GM23248 (cell line): Measurements from ENCODE around the gene LRIG3. TPM values are rescaled to one million over a fixed set of nuclear protein-coding genes. Genes with fewer than 3 reads are reported as not detected.

Source experiments
- DNase-seq: peaks from one replicate; pipeline ENCODE4 v3.0.0-alpha.2; 2015
- H2AFZ ChIP-seq: fragments of 200-600 bp; sonication (generic); 2 replicates; pipeline ENCODE4 v1.6.1; 2016; ENCODE audit warnings: antibody characterized with exemption
- H3F3A ChIP-seq: fragments of 200-600 bp; sonication (generic); 2 replicates; pipeline ENCODE4 v1.6.1; 2016; ENCODE audit warnings: mild to moderate bottlenecking, antibody characterized with exemption, mixed run types; ENCODE audit not compliant: insufficient read depth
- H3K27ac ChIP-seq: fragments of 200-600 bp; sonication (generic); 2 replicates; pipeline ENCODE4 v1.5.1; 2016; ENCODE audit warnings: mild to moderate bottlenecking
- H3K27me3 ChIP-seq: fragments of 200-600 bp; sonication (generic); replicated peaks from 2 replicates; pipeline ENCODE4 v1.6.1; 2016; ENCODE audit warnings: mild to moderate bottlenecking; ENCODE audit not compliant: insufficient read depth
- H3K36me3 ChIP-seq: fragments of 200-600 bp; sonication (generic); 2 replicates; pipeline ENCODE4 v1.6.1; 2016; ENCODE audit warnings: low read depth, mild to moderate bottlenecking
- H3K4me1 ChIP-seq: fragments of 200-600 bp; sonication (generic); 2 replicates; pipeline ENCODE4 v1.6.1; 2016; ENCODE audit warnings: mild to moderate bottlenecking; ENCODE audit not compliant: insufficient read depth
- H3K4me2 ChIP-seq: fragments of 200-600 bp; sonication (generic); one replicate; pipeline ENCODE4 v1.6.1; 2016; ENCODE audit warnings: mild to moderate bottlenecking; ENCODE audit not compliant: unreplicated experiment
- H3K4me3 ChIP-seq: fragments of 200-600 bp; sonication (generic); 2 replicates; pipeline ENCODE4 v1.5.1; 2016; ENCODE audit warnings: mild to moderate bottlenecking
- H3K79me2 ChIP-seq: fragments of 200-600 bp; sonication (generic); 2 replicates; pipeline ENCODE4 v1.6.1; 2016; ENCODE audit warnings: mild to moderate bottlenecking; ENCODE audit not compliant: insufficient read depth
- H3K9ac ChIP-seq: fragments of 200-600 bp; sonication (generic); 2 replicates; pipeline ENCODE4 v1.6.1; 2016; ENCODE audit warnings: mild to moderate bottlenecking
- H3K9me2 ChIP-seq: fragments of 200-600 bp; sonication (generic); 2 replicates; pipeline ENCODE4 v1.6.1; 2016; ENCODE audit warnings: mixed run types, mild to moderate bottlenecking, moderate library complexity; ENCODE audit not compliant: insufficient read depth
- H3K9me3 ChIP-seq: fragments of 200-600 bp; sonication (generic); one replicate; pipeline ENCODE4 v1.6.1; 2017; ENCODE audit warnings: low read depth
- H4K20me1 ChIP-seq: fragments of 200-600 bp; sonication (generic); 2 replicates; pipeline ENCODE4 v1.6.0; 2016; ENCODE audit not compliant: insufficient read depth
- EZH2 ChIP-seq: fragments of 200-600 bp; sonication (generic); IDR thresholded peaks from 2 replicates; pipeline ENCODE4 v1.6.1; 2018; ENCODE audit warnings: antibody characterized with exemption, mild to moderate bottlenecking; ENCODE audit not compliant: insufficient read depth, poor library complexity, severe bottlenecking
- EZH2phosphoT487 ChIP-seq: fragments of 200-600 bp; sonication (generic); IDR thresholded peaks from 2 replicates; pipeline ENCODE4 v1.6.1; 2018; ENCODE audit warnings: antibody characterized with exemption, moderate library complexity, mild to moderate bottlenecking, low read depth; ENCODE audit not compliant: insufficient read depth
- WGBS, 2 experiments: methylation state at CpG; one replicate each; pipeline ENCODE4 v1.1.6; 2015 to 2017; ENCODE audit warnings: low lambda C conversion rate in 2 of 2, low coverage in 1 of 2; ENCODE audit errors: missing lambda C conversion rate in 2 of 2; 5-methylcytosine and 5-hydroxymethylcytosine counted together
- in situ Hi-C: fragments of 300-500 bp; cut with MboI; formaldehyde crosslinking; loops from 2 replicates; pipeline ENCODE4 v1.15.0; 2020
- polyA plus RNA-seq: library from polyadenylated mRNA; unstranded; fragments of >200 nt; fragmentation: Nextera tagmentation; extraction: Ambion mirVana; gene quantifications from 2 replicates; pipeline ENCODE4 v1.2.1, GENCODE V29; 2016
- total RNA-seq: library from RNA; depleted of rRNA; stranded (reverse); fragments of >200 nt; shearing (Covaris generic); gene quantifications from 2 replicates; pipeline ENCODE4 v1.2.3, GENCODE V29; 2014

Gene LRIG3
- total and polyA plus RNA-seq, 2 experiments from 2014 or later: 9.2 to 29.3 TPM

GRCh38 chr12:58882826-58883225, 37.5 kb downstream of the LRIG3 start:
- H3K36me3 ChIP-seq: peaks cover 87% of the 10 kb centered on the region
- H3F3A ChIP-seq: peaks cover 16% of the 10 kb centered on the region
- no peaks in the 10 kb centered on the region for H4K20me1 ChIP-seq
- in situ Hi-C loops: loop anchor here (25.0 kb wide), 1 partner anchor 346 kb away; no protein-coding TSS in a partner anchor
- no peak for DNase-seq
- WGBS, 2 experiments: 96 to 100% methylated on average over 2 of the region's 2 CpGs
- H3K27me3 ChIP-seq: no peaks in the 10 kb centered on the region
- H3K4me2 ChIP-seq: no peak overlapping the region
- no peak overlapping the region for H3K9ac ChIP-seq
- no peak overlapping the region for H3K4me3 ChIP-seq
- no peaks in the 10 kb centered on the region for H3K9me2 ChIP-seq
- no peak for TF ChIP-seq EZH2
- TF ChIP-seq EZH2phosphoT487: no peak
- no peak overlapping the region for H2AFZ ChIP-seq
- peaks cover 1% of the 10 kb centered on the region; the same call in 1 of the 2 replicates for H3K4me1 ChIP-seq
- H3K79me2 ChIP-seq: no peaks in the 10 kb centered on the region
- H3K27ac ChIP-seq: no peak overlapping the region
- H3K9me3 ChIP-seq: no peaks in the 10 kb centered on the region

GRCh38 chr12:58881816-58882215, 38.5 kb downstream of the LRIG3 start:
- Histone ChIP-seq H3K4me3 (no peak overlapping the region), H3K9me2 (no peaks in the 10 kb centered on the region), H3K4me2 (no peak overlapping the region), H3K9ac (no peak overlapping the region), H3K27me3 (no peaks in the 10 kb centered on the region), H3K79me2 (no peaks in the 10 kb centered on the region), H3K4me1 (peaks cover 6% of the 10 kb centered on the region), H3K27ac (no peak overlapping the region), H3F3A (peaks cover 23% of the 10 kb centered on the region), H2AFZ (no peak overlapping the region), H3K9me3 (no peaks in the 10 kb centered on the region), H3K36me3 (peaks cover 78% of the 10 kb centered on the region), H4K20me1 (no peaks in the 10 kb centered on the region)
- WGBS, 2 experiments: 50 to 53% methylated on average over 4 of the region's 4 CpGs
- in situ Hi-C loops: loop anchor here (25.0 kb wide), 1 partner anchor 345 kb away; no protein-coding TSS in a partner anchor
- no peak for DNase-seq
- TF ChIP-seq EZH2 (no peak), EZH2phosphoT487 (no peak)

GRCh38 chr12:58880639-58881038, 39.7 kb downstream of the LRIG3 start:
- peaks cover 67% of the 10 kb centered on the region for H3K36me3 ChIP-seq
- 83 to 88% methylated on average over 7 of the region's 7 CpGs for WGBS, 2 experiments
- in situ Hi-C loops: loop anchor here (25.0 kb wide), 1 partner anchor 343 kb away; no protein-coding TSS in a partner anchor

GRCh38 chr12:58877243-58877743, 43.0 kb downstream of the LRIG3 start:
- Histone ChIP-seq H3K4me3 (no peak overlapping the region), H3K79me2 (no peaks in the 10 kb centered on the region), H3K9me3 (no peaks in the 10 kb centered on the region), H3K36me3 (peaks cover 71% of the 10 kb centered on the region), H3K27me3 (no peaks in the 10 kb centered on the region), H3F3A (peaks cover 29% of the 10 kb centered on the region), H3K27ac (no peak overlapping the region), H2AFZ (no peak overlapping the region), H3K4me1 (peaks cover 12% of the 10 kb centered on the region), H3K9ac (no peak overlapping the region), H3K4me2 (peak overlapping the region; percentile 29), H4K20me1 (no peaks in the 10 kb centered on the region), H3K9me2 (no peaks in the 10 kb centered on the region)
- DNase-seq: peak; percentile 81
- WGBS, 2 experiments: 58% methylated on average over 15 of the region's 15 CpGs
- in situ Hi-C loops: loop anchor here (25.0 kb wide), 1 partner anchor 340 kb away; no protein-coding TSS in a partner anchor
- TF ChIP-seq EZH2phosphoT487 (0 out of 2 replicates have a peak, but pooled peaks have one; percentile 74), EZH2 (no peak)

More at GRCh38 chr12:58880639-58881038, 39.7 kb downstream of the LRIG3 start:
- DNase-seq: no peak
- Histone ChIP-seq H3K9me2 (no peaks in the 10 kb centered on the region), H3K9ac (no peak overlapping the region), H4K20me1 (no peaks in the 10 kb centered on the region), H3K27ac (no peak overlapping the region), H3K9me3 (no peaks in the 10 kb centered on the region), H3K4me2 (no peak overlapping the region), H3K4me3 (no peak overlapping the region), H3K79me2 (no peaks in the 10 kb centered on the region), H2AFZ (no peak overlapping the region), H3K4me1 (peaks cover 11% of the 10 kb centered on the region), H3K27me3 (no peaks in the 10 kb centered on the region), H3F3A (peaks cover 29% of the 10 kb centered on the region)
- TF ChIP-seq EZH2phosphoT487 (no peak), EZH2 (no peak)
